Lung (tissue), 12 donors: ENCODE results near the gene PDPK1. TPM values are rescaled to one million over a fixed set of nuclear protein-coding genes. Genes with fewer than 3 reads are reported as not detected.
A peak's percentile ranks its signal among the peaks of the same experiment; 100 is the strongest.

Experiments
- ATAC-seq: fragments of 200-7000 bp; cut with Tn5 transposase; one replicate; pipeline ENCODE4 v1.9.1; 2020; ENCODE audit warnings: moderate number of reproducible peaks; ENCODE audit not compliant: insufficient read depth, low FRiP score
- DNase-seq, 3 donors: peaks; one replicate each; pipeline ENCODE4 v3.0.0-alpha.2; 2013 to 2017
- H3K27ac ChIP-seq, 2 donors: one replicate each; pipeline ENCODE4 v1.5.1; 2013; ENCODE audit warnings: mild to moderate bottlenecking in 2 of 2, moderate library complexity in 2 of 2, control low read depth in 1 of 2, inconsistent platforms in 1 of 2, low read depth in 1 of 2, low read length in 1 of 2
- H3K27me3 ChIP-seq, 3 donors: one replicate each; pipeline ENCODE4 v1.5.1; 2013; ENCODE audit warnings: low read length in 2 of 3; ENCODE audit not compliant: control insufficient read depth in 3 of 3, insufficient read depth in 3 of 3
- H3K36me3 ChIP-seq, 4 donors: one replicate each; pipeline ENCODE4 v1.5.1; 2013; ENCODE audit warnings: low read length in 4 of 4, mild to moderate bottlenecking in 1 of 4, moderate library complexity in 1 of 4; ENCODE audit not compliant: control insufficient read depth in 4 of 4, insufficient read depth in 4 of 4
- H3K4me1 ChIP-seq, 5 donors: one replicate each; pipeline ENCODE4 v1.5.1; 2013; ENCODE audit warnings: low read length in 5 of 5, mild to moderate bottlenecking in 2 of 5, moderate library complexity in 1 of 5; ENCODE audit not compliant: control insufficient read depth in 5 of 5, insufficient read depth in 5 of 5
- H3K4me3 ChIP-seq: one replicate; pipeline ENCODE4 v1.5.1; 2013; ENCODE audit warnings: mild to moderate bottlenecking, control low read depth, moderate library complexity
- H3K9ac ChIP-seq, 2 donors: one replicate each; pipeline ENCODE4 v1.5.1; 2013; ENCODE audit warnings: low read length in 2 of 2, control low read depth in 1 of 2; ENCODE audit not compliant: insufficient read depth in 1 of 2
- H3K9me3 ChIP-seq, 4 donors: one replicate each; pipeline ENCODE4 v1.5.1; 2013; ENCODE audit warnings: low read length in 3 of 4, mild to moderate bottlenecking in 1 of 4, moderate library complexity in 1 of 4; ENCODE audit not compliant: control insufficient read depth in 4 of 4, insufficient read depth in 3 of 4
- WGBS, 2 donors: extraction: QIAGEN DNeasy Blood & Tissue Kit; methylation state at CpG; one replicate each; pipeline ENCODE4 v1.1.7; 2013; 5-methylcytosine and 5-hydroxymethylcytosine counted together
- polyA plus RNA-seq, 2 donors: library from polyadenylated mRNA; stranded (reverse); fragments of 200-250 nt; gene quantifications; one replicate each; pipeline ENCODE4 v1.2.1, GENCODE V29; 2013
- total RNA-seq, 2 donors: library from RNA; depleted of rRNA in 1 of 2; stranded (reverse); fragments of >200 nt in 1 of 2; gene quantifications; one replicate each; pipeline ENCODE4 v1.2.1, GENCODE V29; 2014 to 2021
- TF ChIP-seq, protein P1 (sequence below): IDR thresholded peaks from 2 replicates; pipeline ENCODE4 v1.5.1; 2012; ENCODE audit warnings: mild to moderate bottlenecking; ENCODE audit errors: control extremely low read depth, extremely low read depth
- donor health status: control.
- donor health status: control.
- donor health status: Bipolar disorder and iron deficiency.
- donor health status: healthy.
- donor health status: DM: yes; HTN: yes; CAD: no.

PDPK1 gene
- total and polyA plus RNA-seq, 4 donors = 16.7 to 79.0 (median 33.8) TPM

DNA sequence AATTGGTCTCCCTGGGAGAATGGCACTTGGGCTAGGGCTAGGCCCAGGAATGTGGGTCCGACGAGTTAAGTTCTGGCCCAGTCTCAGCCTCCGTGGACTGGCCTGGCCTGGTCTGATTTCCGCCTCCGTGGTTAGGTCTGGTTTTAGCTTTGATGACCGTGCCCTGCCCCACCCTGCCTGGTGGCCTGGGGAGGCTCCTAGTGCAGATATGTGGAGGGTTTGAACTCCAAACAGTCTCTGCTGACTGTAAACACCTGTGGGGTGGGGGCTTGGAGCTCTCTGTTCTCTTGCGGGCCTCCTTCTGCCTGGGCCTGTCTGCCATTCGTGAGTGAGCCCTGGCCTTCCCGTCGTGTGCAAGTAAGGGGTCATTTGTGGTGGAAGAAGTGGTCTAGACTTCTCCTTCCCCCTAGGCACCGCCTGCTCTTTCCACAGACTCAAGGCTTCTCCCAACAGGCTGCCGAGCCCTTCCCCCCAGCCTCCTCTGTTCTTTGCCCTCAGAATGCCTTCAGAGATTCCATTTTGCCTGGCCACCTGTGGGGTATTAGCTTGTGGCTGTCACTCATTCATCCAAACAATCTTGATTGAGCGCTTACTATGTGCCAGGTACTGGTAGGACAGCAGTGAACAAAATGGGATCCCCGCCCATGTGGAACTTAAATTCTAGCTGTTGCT, 22.5 kb upstream of the PDPK1 start:
- WGBS, 2 donors = 22 to 28% methylated on average over 14 of the region's 14 CpGs
- H3K36me3 ChIP-seq = peaks cover 0 to 11% (median 4%) of the 10 kb centered on the region in 4 donors
- H3K4me3 ChIP-seq = peak overlapping the region; percentile 86
- TF ChIP-seq, protein P1, sequence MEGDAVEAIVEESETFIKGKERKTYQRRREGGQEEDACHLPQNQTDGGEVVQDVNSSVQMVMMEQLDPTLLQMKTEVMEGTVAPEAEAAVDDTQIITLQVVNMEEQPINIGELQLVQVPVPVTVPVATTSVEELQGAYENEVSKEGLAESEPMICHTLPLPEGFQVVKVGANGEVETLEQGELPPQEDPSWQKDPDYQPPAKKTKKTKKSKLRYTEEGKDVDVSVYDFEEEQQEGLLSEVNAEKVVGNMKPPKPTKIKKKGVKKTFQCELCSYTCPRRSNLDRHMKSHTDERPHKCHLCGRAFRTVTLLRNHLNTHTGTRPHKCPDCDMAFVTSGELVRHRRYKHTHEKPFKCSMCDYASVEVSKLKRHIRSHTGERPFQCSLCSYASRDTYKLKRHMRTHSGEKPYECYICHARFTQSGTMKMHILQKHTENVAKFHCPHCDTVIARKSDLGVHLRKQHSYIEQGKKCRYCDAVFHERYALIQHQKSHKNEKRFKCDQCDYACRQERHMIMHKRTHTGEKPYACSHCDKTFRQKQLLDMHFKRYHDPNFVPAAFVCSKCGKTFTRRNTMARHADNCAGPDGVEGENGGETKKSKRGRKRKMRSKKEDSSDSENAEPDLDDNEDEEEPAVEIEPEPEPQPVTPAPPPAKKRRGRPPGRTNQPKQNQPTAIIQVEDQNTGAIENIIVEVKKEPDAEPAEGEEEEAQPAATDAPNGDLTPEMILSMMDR = no peak
- ATAC-seq = no peak
- H3K27me3 ChIP-seq = no peaks in the 10 kb centered on the region
- H3K9me3 ChIP-seq = no peaks in the 10 kb centered on the region
- H3K27ac ChIP-seq = peak overlapping the region; percentile 96 to 97
- no peak for DNase-seq
- H3K4me1 ChIP-seq = peaks cover 18 to 42% (median 25%) of the 10 kb centered on the region in 5 donors
- peak overlapping the region; percentile 73 to 84 for H3K9ac ChIP-seq

DNA sequence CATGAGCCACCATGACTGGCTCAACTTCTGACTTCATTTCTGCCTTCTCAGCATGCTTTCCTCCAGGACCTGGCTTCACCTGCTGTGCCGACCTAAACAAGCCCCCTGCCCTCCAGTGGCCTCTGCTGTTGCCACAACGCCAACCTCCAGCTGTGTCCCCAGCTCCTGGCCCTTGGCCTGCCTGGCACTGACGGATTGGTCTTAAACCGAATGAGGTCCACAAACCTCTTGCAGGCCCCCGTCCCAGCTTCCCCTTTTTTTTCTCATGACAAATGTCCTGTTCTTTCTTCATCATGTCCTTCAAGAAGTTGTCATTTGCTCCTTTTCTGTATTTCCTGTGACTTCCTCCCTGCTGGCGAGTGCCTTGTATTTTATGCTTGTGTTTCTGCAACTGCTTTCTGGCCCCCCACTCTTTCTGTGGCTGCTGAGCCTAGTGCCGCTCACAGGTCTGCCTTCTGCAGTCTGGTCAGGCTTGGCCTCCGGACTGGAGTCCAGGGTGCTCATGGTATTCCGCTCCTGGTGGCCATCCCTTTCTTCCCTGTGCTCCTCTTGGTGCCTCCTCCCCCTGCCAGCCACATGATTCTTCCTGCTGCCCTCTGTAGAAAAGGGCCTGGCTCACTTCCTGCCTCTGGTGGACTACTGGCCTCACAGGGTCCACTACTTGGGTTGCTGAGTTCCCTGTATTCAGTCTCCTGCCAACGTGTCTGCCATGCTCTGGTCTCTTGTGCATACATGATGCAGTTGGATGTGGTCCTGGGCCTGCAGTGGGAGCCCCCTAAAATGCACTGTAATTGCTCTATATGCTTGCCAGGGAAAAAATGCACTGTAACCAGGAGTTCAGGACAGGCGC, 21.2 kb upstream of the PDPK1 start:
- Histone ChIP-seq H3K9me3 (no peaks in the 10 kb centered on the region), H3K9ac (no peak overlapping the region), H3K4me1 (peaks cover 18 to 49% (median 25%) of the 10 kb centered on the region in 5 donors), H3K27ac (peak overlapping the region in 1 of 2 donors; percentile 96), H3K36me3 (peaks cover 0 to 16% (median 4%) of the 10 kb centered on the region in 4 donors), H3K4me3 (no peak overlapping the region), H3K27me3 (no peaks in the 10 kb centered on the region)
- ATAC-seq = no peak
- WGBS, 2 donors = 28 to 54% methylated on average over 11 of the region's 11 CpGs
- TF ChIP-seq, protein P1 = no peak
- DNase-seq = no peak

DNA sequence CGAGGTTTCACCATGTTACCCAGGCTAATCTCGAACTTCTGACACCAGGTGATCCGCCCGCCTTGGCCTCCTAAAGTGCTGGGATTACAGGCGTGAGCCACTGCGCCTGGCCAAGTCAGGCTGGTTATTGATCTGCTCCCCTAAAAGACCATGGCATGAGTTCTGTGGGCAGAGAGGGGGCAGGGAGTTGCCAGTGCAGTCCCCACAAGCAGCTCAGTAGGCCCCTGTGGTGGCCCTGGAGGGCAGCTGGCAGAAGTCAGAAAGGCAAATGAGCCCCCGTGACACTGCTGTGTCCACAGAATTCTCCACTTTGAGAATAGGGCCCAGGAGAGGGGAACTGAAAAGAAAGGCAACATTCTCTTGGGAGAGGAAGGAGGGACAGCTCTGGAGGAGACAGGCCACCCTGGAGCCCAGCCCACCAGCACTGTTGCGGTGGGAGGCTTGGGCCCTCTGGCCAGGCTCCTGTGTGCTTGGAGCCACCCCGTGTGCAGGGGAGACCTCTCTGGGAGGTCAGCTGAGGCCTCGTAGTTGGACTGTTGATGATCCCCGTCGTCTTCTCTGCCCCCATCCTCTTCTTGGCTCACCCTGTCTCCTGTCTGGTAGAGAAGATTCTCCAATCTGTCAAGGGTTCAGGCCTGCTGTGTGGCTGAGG, 19.7 kb upstream of the PDPK1 start:
- H3K27me3 ChIP-seq = no peaks in the 10 kb centered on the region
- no peak overlapping the region for H3K4me3 ChIP-seq
- peaks cover 18 to 44% (median 25%) of the 10 kb centered on the region in 5 donors for H3K4me1 ChIP-seq
- H3K9me3 ChIP-seq = no peaks in the 10 kb centered on the region
- H3K9ac ChIP-seq = no peak overlapping the region
- 77 to 80% methylated on average over 12 of the region's 12 CpGs for WGBS, 2 donors
- H3K27ac ChIP-seq = peak overlapping the region in 1 of 2 donors; percentile 55
- ATAC-seq (no peak), DNase-seq (no peak)
- TF ChIP-seq, protein P1 = no peak
- peaks cover 0 to 16% (median 4%) of the 10 kb centered on the region in 4 donors for H3K36me3 ChIP-seq
